Measurements from ENCODE around the gene STYXL1.

STYXL1 gene

DNA sequence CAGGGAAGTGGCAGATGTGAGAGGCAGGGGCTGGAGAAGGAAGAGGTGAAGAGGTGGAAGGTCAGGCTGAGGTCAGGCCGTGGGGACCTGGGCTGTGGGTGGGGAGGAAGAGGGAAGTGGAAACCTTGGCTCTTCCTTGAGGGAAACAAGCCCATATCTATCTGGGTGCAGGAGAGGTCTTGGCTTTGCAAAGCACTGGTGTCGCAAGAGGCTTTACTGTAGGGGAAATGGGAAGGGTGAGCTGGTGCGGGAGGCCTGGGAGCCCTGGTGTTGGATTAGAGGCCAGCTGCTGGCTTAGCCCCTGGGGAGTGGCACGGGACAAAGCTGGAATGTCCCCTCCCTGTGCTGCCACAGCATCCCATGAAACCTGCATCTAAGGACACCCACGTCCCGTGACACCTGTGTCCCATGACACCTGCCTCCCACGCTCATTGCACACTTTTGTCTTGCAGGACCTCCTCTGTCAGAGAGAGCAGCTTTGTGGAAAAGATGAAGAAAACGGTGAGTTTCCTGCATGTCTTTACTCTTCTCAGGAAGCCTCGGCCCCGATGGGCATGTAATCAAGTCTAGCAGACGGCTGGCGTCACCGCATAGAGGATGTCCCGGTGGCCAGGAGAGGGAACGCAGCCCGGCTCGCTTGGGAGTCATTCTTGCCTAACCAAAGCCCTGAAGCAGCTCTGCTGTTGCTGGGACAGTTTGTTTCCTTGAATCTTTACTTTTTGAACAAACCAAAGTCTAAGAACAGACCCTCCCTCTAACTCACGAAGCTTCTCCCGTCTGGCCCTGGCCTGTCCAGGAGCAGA is 75.6 kb downstream of the STYXL1 start:
- DNase-seq, result no peak

DNA sequence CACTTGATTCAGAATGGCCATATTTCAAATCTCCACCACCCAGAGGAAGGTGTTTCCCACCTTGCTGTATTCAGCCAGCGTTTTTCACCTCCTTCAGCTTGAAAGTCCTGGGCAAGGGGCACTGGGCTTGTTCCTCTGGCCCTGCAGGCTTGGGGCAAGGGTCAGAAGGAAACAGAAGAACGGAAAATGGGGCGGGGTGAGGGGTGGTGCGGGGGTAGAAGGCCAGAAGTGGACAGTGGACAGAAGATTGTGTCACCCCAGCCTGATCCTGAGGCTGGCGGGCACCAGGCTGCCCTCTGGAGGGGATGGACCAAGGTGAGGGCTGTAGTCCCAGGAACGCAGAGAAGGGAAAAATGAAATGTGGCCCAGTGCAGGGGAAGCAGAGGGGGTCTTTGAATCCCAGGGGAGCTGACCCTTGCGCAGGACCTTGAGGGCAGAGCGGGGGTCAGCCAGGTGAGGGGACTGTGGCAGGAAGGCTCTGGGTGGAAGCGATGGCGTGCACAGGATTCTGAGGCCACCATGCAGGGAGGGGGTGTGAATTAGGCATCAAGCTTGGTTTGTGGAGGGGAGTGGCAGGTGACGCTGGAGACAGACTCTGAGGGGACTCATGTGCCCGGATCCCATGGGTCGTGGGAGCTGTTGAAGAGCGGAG is 76.4 kb downstream of the STYXL1 start:
- no peak for DNase-seq

DNA sequence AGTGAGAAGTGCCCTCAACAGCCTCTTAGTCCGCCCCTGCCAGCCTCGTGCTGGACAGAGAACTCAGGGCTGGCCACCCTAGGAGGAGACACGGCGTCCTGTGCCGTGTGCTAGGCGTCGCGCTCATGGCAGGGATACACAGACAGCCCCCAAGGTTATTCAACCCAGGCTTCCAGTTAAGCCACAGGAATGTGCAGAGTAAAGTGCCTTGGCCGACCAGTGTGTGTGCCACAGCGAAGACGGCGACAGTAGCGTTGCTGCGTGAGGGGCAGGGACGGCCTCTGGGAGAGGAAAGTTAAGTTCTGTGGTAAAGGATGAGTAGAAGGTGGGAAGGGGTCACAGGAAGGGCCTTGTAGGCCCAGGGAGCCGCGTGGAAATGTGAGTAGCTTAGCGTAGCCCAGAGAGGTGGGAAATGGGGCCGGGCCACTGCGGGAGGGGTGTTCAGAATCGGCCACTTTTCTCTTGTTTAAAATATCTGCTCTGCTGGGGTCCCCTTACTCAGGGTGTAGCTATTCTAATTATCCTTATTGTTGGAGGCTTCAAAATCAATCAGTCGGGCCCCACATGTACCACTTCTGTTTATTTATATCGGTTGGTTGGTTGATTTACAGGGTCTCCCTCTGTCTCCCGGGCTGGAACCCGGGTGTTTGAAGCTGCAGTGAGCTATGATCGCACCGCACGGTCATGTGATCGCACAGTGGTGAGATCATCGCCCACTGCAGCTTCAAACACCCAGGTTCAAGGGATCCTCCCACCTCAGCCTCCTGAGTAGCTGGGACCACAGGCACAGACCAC is 77.9 kb downstream of the STYXL1 start:
- no peak for DNase-seq

DNA sequence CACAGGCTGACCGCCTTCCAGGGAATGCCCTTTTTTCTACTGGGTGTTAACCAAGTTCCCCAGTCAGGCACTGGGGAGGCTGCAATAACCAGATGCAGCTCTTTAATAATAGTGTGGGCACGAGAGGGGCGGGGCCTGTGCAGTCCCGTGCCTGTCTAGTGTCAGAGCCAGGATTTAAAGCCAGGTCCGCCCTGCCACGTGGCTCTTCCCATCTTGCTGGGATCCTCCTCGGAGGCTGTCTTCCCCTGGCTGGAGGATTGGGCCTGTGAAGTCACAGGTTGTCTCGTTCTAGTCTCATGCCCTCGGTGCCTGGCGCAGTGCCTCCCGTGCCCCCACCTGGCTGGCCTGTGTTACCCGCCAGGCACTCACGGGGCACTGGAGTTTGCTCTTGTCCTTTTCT is 78.6 kb downstream of the STYXL1 start:
- DNase-seq, result no peak

DNA sequence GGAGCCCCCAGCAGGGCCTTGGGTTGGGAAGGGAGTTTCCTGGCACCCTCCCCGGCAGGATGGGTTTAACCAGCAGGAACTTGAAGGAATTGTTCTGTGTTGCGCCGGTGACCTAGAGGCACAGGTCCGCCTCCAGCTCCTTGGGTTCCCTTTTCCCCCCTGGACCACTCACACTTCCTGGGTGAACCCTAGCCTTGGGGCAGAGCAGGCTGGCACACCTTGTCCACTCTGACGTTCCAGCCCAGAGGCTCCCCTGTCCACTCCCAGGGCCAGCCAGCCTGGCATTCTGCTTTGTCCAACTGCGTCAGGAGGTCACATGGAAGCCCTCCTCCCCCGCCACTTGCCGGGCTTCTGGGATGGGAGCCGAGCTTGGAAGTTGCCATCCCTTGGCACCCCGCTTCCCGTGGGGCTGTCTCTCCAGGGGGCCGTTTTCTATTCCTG is 79.2 kb downstream of the STYXL1 start:
- DNase-seq, result no peak

DNA sequence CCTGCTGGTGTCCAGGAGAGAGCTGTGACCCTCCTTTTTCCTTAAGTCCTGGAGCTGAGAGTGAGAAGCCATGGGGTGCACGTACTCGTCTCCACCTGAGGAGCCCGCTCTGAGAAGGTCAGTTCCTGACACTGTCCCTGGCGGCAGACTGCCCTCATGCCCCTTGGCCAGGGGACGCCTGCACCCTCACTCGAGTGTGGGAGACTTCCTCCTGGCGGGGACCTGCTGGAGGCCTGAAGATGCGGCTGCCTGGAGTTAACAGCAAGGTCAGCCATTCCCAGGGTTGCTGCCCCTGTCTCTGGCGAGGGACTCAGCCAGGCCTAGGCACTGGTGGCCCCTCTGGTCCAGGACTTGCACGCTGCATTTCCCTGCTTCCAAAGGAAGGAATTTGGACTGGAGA is 79.8 kb downstream of the STYXL1 start:
- no peak for DNase-seq

DNA sequence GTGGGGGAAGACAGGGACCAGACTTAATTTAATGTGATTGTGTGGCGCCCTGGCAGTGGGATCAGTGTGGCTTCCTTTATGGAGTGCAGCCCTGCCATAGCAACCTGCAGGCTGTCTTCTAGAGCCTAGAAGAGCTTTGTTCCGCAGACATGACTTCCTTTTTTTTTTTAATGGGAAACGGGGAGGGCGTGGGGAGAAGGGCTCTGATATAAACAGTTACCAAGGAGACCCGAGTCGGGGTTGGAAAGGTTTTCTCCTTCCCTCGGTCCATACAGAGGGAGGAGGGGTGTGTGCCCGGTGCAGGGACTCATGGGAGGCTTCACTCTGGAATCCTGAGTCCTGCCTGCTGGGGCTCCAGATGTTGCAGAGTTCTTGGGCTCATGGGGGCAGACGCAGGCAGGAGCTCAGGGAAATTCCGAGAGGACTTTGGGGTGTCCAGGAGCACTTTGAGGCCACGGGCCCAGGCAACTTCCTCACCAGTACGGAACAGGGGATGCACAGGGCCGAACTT is 80.3 kb downstream of the STYXL1 start:
- DNase-seq, result no peak

DNA sequence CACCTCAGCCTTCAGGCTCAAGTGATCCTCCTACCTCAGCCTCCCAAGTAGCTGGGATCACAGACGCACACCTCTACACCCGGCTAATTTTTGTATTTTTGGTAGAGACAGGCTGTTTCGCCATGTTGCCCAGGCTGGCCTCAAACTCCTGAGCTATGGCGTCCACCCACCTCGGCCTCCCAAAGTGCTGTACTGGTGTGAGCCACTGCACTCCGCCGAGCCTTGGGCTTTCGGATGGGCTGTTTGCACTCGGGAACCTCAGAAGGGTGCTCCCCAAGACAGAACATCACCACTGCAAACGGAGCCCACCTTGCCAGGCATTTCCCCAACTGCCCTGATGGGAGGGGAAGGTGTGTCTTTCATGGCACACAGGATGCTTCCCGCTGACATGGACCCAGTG is 80.7 kb downstream of the STYXL1 start:
- DNase-seq, result no peak

DNA sequence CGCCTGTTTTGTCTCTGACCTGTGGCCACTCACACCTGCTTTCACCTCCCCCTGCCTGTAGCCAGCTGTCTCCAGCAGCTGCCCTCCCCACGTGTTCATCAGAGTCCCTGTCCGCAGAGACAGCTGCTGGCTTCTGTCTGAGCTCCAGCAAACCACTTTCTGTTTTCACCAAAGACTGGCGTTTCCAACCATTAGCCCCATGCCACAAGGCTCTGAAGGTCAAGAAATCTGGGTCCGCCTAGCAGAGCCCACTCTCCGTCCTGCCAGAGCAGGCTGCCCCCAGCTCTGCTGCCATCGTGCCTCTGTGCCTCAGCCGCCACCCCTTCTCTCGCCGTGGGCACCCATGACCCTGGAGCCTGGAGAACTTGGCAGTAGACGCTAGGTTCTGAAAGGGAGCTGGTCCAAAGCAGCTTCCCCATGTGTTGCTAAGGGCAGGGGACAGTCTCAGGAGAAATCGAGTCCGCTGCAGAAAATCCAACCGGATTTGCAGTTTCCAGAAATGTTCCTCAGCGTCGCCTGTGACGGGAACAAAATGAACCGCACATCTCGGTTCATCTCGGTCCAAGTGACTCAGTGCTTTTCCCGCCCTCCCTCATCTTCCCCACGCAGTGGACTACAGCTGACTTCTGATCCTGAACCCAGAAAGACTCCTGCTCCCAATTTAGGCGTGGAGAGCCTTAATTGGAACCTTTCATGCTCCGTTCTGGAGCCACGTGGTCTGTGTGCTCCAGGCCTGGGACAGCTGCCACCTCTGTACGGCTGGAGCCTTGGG is 81.4 kb downstream of the STYXL1 start:
- DNase-seq, result peak; percentile 87

DNA sequence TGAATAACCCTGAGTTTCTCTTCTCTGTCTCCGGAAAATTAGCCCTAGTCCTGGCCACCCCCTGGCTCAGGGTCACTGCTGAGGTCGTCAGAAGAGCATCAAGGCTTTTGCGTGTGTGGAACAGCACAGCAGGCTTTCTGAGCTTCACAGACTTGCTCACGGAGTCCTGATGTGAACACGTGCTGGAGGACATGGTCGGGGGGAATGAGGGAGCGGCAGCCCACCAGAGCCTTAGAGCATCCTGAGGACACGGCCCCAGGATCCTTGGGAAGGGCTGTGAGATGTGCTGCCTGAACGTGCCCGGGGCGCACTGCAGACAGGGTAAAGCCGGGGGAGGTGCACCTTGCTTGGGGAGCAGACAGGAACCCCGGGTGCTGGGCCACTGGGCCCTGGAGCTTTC is 82.2 kb downstream of the STYXL1 start:
- DNase-seq, result no peak

DNA sequence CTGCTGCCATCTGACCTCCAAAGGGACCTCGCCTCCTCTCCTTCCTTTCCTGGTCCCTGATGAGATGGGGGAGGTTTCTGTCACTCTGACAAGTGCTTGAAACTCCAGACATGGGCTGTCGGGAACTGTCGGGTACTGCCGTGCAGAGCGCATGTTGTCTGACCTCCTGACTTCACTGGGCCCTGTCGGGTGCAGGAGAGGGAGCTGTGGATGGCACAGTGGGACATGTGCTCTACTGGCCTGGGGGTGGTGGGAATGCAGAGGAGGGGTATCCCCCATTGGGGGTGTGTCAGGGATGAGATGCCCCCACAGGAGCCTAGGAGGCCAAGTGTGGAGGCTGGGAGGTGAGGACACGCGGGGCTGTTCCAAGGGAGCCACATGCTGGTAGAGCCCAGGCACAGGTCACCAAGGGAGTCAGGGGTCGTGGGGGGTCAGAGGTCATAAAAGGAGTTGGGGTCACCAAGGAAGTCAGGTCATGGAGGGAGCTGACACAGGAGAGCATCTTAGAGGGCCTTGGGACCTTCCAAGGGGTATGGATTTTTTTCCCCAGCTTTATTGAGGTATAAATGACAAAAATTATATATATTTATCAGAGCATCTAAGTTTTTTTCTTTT is 84.3 kb downstream of the STYXL1 start:
- DNase-seq, result no peak

DNA sequence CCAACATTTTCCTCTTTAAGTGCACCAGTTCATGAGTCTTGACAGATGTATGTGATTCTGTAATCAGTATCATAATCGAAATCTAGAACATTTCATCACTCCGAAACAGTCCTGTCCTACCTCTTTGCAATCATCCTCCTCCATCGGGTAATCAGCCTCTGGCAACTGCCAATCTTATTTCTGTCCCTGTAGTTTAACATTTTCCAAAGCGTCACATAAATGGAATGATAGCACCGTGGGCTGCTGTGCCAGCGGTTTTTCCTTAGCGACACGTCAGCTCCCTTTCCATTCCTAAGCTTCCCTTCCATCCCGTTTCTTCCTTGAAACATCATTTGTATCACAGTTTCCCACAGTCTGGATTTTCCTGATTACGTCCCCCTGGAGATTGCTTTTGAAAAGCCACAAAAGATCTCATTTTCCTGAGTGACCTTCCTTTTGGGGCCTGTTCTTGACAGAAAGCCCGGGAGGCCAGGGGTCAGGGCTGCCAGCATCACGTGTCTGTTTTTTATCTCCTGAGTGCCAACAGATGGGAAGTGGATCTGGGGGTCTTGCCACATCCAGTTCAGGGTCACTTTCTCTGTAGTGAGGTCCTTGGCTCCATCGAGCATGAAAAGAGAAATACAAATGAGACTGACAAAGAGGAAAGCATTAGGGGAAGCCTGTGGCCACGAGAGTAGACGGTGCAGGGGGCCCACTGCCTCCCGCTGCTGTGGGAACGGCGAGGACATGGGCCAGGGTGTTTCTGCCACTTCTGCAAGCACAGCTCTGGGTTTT is 85.0 kb downstream of the STYXL1 start:
- DNase-seq, result no peak

DNA sequence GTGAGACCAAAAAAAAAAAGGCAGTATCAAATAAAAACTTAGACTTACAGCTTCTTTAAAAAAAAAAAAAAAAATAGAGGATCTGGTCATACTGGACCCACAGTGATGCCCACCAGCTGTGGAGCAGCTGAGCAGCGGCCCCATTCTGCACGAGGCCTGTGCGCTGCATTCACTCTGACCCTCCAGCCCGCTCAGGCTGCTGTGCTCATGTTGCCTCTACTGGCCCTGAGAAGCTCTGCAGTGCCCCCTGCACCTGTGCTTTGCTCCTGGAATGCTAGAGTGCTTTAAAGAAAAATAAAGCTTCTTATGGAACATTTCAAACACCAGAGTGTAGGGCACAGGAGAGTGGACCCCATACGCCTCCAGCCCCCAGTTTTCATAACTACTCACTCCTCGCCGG is 86.6 kb downstream of the STYXL1 start:
- DNase-seq, result no peak

DNA sequence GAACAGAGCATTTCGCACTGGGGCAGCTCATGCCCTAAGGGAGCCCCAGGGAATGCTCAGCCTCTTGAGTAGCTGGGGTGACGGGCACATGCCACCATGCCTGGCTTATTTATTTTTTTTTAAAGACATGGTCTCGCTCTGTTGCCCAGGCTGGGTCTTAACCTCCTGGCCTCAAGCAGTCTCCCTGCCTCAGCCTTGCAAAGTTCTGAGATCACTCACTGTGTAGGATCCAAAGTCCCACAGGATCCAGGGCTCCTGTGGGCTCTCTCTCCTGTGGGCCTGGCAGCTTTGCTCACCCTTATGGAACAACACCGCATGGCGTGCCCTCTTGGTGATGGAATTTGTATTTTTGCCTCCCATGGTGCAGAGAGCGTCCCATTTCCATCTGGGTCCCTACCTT is 87.4 kb downstream of the STYXL1 start:
- DNase-seq, result no peak

DNA sequence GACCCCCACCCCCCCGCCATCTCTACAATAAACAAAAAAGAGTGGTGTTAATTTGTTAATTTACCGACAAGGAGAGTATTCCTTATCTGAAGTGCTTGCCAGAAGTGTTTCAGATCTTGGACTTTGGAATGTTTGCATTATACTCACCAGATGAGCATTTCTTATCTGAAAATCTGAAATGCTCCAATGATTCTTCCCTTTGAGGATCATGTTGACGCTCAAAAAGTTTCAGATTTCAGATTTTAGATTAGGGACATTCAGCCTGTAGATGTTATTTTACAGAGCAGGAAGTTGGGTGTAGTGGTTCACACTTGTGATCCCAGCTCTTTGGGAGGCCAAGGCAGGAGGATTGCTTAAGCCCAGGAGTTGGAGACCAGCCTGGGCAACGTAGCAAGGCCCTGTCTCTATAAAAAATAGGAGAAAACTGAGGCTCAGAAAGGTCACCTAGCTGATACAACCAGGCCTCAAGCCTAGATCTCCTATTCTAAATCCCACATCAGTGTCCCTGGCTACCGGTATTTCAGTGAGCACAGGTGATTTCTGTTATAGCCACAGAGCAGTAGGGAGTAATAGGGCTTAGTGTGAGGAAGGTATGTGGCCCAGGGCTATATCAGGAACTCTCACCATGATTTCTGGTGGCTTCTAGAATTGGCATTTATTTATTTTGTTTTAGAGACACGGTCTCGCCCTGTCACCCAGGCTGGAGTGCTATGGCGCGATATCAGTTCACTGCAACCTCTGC is 88.8 kb downstream of the STYXL1 start:
- no peak for DNase-seq

DNA sequence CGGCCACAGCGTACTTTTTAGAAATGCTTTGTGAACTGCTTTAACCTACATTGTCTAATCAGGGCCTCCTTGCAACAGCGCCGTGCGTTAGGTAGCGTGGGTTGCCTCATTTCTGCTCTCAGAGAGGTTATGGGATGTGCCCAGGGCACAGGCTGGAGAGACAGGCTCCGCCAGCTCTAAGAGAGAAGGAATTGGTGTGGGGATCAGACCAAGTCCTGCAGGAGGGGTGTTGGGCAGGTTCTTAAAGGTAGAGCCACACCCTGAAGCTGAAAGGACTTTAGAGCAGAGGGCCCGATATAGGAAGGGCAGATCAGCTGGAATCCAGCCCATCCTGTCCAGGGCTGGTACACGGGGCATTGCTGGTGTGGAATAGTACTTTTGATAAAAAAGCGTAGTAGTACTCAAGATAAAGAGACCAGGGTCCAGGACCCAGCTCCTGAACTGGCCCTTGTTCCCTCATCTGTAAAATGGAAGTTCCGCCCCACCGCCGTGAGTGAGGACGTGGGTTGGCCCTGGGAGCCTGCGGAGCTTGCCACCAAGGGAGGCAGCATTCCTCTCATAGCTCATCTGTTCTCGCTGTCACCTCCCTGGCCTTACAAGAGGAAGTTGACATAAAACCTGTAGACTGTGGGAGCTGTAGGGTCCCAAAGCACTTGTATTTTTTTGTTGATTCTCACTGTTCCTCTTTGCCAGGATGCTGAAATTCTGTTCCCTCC is 90.6 kb downstream of the STYXL1 start:
- DNase-seq, result no peak

DNA sequence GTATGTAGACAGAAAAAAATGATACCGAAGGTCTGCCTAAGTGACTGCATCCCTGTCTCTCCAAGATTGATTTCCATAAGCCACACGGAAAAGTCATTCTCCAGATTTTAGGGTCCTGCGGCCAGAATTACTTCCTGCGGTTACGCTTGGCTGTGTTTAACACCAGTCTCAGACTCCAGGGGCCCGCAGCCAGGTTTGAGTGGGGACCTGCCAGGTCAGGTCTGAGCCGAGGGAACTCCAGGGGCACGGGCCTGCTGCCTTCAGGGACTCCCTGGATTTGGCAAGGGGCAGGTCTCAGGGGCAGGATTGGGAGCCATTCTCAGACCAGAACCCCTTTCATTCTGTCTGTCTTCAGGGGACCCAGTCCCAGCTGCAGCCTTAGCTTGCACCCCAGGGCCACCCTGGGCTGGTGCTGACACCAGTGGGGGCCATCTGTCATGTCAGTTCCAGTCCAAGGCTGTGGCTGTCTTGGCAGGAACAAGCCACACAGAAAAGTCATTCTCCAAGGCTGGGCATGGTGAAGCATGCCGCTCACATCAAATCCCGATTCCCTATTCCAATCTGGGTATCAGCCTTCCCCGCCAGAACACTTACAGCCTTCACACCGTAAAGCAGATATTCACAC is 92.4 kb downstream of the STYXL1 start:
- DNase-seq, result no peak

DNA sequence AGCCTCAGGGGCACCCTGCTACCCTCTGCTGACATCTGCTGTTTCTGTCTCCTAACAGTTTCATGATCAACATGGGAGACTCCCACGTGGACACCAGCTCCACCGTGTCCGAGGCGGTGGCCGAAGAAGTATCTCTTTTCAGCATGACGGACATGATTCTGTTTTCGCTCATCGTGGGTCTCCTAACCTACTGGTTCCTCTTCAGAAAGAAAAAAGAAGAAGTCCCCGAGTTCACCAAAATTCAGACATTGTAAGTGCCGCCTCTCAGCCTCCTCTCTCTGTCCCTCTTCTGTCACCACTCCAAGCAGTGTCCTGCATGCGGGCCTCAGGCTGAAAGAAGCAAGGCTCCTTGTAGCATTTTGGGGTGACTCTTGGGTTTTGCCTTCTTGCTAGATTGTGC is 93.9 kb downstream of the STYXL1 start:
- no peak for DNase-seq

DNA sequence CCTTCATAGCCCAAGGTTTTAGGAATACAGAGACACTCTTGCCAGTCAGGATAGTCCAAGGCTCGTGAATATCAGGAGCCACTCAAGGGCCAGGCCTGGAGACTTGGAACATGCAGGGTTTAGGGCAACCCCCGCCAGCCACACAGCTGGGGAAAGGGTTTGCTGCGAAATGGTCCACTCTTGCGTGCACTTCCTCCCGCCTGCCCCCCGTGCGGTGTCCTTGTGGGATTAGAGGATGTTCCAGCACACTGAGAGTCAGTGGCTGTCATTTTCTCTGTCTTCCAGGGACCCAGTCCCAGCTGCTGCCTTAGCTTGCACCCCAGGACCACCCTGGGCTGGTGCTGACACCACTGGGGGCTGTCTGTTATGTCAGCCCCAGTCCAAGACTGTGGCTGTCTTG is 94.4 kb downstream of the STYXL1 start:
- DNase-seq, result no peak

DNA sequence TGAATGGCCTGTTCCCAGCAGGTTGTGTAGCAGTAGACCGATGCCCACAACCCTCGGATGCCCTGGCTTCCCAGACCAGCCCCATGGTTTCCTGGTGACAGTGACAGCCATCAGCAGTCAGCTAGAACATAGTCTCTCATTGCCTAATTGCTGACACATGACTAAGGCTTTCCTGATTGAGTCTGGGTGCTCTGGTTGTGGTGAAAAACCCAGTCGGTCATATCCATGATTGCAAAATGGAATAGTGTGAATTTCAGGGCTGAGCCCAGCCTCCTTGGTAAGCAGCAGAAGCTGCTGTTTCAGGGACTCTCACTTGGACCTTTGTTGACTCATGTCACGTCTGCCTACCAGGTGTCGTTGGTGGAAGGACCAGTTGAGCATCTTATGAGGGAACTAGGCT is 96.3 kb downstream of the STYXL1 start:
- no peak for DNase-seq

Measured in DMS 273 treated with DMSO at 0.1 percent for 48 hours (cell line).